HL-60 (cell line): Measurements from ENCODE around the gene AQP1.

Source experiments
- DNase-seq, 2 experiments: peaks; one replicate each; pipeline ENCODE4 v3.0.0-alpha.2; 2010 to 2020; ENCODE audit warnings: low read depth in 1 of 2, low spot score in 1 of 2
- H3K27ac ChIP-seq: fragments of 250-450 bp; sonication (Bioruptor Pico); replicated peaks from 2 replicates; pipeline ENCODE4 v1.5.1; 2020; ENCODE audit warnings: mild to moderate bottlenecking, moderate library complexity
- H3K27me3 ChIP-seq: fragments of 250-450 bp; sonication (Bioruptor Pico); 2 replicates; pipeline ENCODE4 v1.5.1; 2021; ENCODE audit warnings: mild to moderate bottlenecking, moderate library complexity; ENCODE audit not compliant: insufficient read depth, poor library complexity, severe bottlenecking
- H3K4me3 ChIP-seq: replicated peaks from 2 replicates; pipeline ENCODE4 v1.5.1; 2011; ENCODE audit warnings: mild to moderate bottlenecking, control low read depth, low read length; ENCODE audit not compliant: insufficient read depth
- CTCF ChIP-seq: IDR thresholded peaks from one replicate; pipeline ENCODE4 v1.5.1; 2011; ENCODE audit warnings: low read length, control low read depth, inconsistent platforms; ENCODE audit not compliant: insufficient read depth
- GABPA ChIP-seq: IDR thresholded peaks from 2 replicates; pipeline ENCODE4 v1.6.1; 2012; ENCODE audit warnings: low read depth
- POLR2AphosphoS5 ChIP-seq: IDR thresholded peaks from 2 replicates; pipeline ENCODE4 v1.6.1; 2012; ENCODE audit warnings: low read depth
- SPI1 ChIP-seq: IDR thresholded peaks from 2 replicates; pipeline ENCODE4 v1.6.1; 2012; ENCODE audit warnings: low read depth, mild to moderate bottlenecking, borderline replicate concordance
- TF ChIP-seq, protein P1 (sequence below): IDR thresholded peaks from 2 replicates; pipeline ENCODE4 v1.6.1; 2012; ENCODE audit warnings: low read depth; ENCODE audit not compliant: insufficient replicate concordance

The AQP1 gene

GRCh38 chr7:30970074-30970473, 58.4 kb downstream of the AQP1 start:
- TF ChIP-seq, protein P1, sequence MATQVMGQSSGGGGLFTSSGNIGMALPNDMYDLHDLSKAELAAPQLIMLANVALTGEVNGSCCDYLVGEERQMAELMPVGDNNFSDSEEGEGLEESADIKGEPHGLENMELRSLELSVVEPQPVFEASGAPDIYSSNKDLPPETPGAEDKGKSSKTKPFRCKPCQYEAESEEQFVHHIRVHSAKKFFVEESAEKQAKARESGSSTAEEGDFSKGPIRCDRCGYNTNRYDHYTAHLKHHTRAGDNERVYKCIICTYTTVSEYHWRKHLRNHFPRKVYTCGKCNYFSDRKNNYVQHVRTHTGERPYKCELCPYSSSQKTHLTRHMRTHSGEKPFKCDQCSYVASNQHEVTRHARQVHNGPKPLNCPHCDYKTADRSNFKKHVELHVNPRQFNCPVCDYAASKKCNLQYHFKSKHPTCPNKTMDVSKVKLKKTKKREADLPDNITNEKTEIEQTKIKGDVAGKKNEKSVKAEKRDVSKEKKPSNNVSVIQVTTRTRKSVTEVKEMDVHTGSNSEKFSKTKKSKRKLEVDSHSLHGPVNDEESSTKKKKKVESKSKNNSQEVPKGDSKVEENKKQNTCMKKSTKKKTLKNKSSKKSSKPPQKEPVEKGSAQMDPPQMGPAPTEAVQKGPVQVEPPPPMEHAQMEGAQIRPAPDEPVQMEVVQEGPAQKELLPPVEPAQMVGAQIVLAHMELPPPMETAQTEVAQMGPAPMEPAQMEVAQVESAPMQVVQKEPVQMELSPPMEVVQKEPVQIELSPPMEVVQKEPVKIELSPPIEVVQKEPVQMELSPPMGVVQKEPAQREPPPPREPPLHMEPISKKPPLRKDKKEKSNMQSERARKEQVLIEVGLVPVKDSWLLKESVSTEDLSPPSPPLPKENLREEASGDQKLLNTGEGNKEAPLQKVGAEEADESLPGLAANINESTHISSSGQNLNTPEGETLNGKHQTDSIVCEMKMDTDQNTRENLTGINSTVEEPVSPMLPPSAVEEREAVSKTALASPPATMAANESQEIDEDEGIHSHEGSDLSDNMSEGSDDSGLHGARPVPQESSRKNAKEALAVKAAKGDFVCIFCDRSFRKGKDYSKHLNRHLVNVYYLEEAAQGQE: no peak
- TF ChIP-seq GABPA (no peak), CTCF (no peak), POLR2AphosphoS5 (no peak), SPI1 (no peak)
- no peaks in the 10 kb centered on the region for H3K27me3 ChIP-seq
- no peak for DNase-seq
- no peak overlapping the region for H3K4me3 ChIP-seq
- no peak overlapping the region for H3K27ac ChIP-seq

DNA sequence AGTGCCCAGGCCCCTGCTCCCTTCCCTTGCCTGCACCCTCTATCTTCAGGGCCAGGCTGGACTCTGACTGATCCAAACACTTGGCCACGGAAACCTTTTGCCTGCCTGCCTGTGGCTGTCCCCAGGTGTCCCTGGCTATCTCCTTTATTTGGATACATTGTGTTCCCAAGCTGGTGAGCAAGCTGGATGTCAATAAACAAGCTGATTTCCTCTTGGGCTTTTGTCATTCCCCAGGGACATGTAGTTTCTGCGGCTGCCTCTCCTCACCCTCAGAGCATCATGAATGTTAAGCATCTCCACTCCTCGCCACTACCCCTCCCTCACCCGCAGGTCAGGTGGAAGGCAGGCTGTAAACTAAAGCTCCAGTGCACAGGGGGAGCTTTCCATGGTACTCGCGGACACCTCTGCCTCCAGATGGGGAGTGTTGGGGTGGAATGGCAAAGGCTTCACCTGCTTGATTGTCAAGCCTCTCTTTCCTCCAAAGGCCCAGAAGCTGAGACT, 59.0 kb downstream of the AQP1 start:
- H3K4me3 ChIP-seq: no peak overlapping the region
- TF ChIP-seq SPI1: no peak
- TF ChIP-seq, protein P1: peak; percentile 67
- TF ChIP-seq GABPA: no peak
- no peak overlapping the region for H3K27ac ChIP-seq
- H3K27me3 ChIP-seq: no peaks in the 10 kb centered on the region
- no peak for DNase-seq

- Histone ChIP-seq H3K27ac (no peak overlapping the region), H3K27me3 (no peaks in the 10 kb centered on the region), H3K4me3 (no peak overlapping the region)
- TF ChIP-seq POLR2AphosphoS5 (no peak), GABPA (no peak), CTCF (no peak), SPI1 (no peak)
- TF ChIP-seq, protein P1: no peak
- DNase-seq: no peak
These were observed 59.8 kb downstream of the AQP1 start for GRCh38 chr7:30971440-30971839.
